Nephron (organoid): ENCODE data around the gene IP6K3.

Experiments
- H3K27ac Mint-ChIP-seq, 3 experiments: 2 replicates each; pipeline ENCODE4 v1.8.0; 2020; ENCODE audit warnings: mixed read lengths in 3 of 3, mild to moderate bottlenecking in 2 of 3, moderate library complexity in 1 of 3
- H3K27me3 Mint-ChIP-seq: 2 replicates; pipeline ENCODE4 v1.8.0; 2021; ENCODE audit warnings: low read depth, mild to moderate bottlenecking, moderate library complexity, mixed read lengths
- H3K36me3 Mint-ChIP-seq: 2 replicates; pipeline ENCODE4 v1.8.0; 2020; ENCODE audit warnings: low read depth, mixed read lengths
- H3K4me1 Mint-ChIP-seq: 2 replicates; pipeline ENCODE4 v1.8.0; 2020; ENCODE audit warnings: mixed read lengths
- H3K4me3 Mint-ChIP-seq, 3 experiments: 2 replicates each; pipeline ENCODE4 v1.8.0; 2020; ENCODE audit warnings: mild to moderate bottlenecking in 3 of 3, mixed read lengths in 3 of 3, moderate library complexity in 2 of 3
- H3K9me3 Mint-ChIP-seq: 2 replicates; pipeline ENCODE4 v1.8.0; 2020; ENCODE audit warnings: mixed read lengths
- TF ChIP-seq, protein P1 (sequence below), 3 experiments: fragments of 200-600 bp; sonication (generic); IDR thresholded peaks; one replicate each; pipeline ENCODE4 v1.5.0; 2021; ENCODE audit warnings: antibody characterized with exemption in 3 of 3; ENCODE audit not compliant: unreplicated experiment in 3 of 3

The IP6K3 gene

DNA sequence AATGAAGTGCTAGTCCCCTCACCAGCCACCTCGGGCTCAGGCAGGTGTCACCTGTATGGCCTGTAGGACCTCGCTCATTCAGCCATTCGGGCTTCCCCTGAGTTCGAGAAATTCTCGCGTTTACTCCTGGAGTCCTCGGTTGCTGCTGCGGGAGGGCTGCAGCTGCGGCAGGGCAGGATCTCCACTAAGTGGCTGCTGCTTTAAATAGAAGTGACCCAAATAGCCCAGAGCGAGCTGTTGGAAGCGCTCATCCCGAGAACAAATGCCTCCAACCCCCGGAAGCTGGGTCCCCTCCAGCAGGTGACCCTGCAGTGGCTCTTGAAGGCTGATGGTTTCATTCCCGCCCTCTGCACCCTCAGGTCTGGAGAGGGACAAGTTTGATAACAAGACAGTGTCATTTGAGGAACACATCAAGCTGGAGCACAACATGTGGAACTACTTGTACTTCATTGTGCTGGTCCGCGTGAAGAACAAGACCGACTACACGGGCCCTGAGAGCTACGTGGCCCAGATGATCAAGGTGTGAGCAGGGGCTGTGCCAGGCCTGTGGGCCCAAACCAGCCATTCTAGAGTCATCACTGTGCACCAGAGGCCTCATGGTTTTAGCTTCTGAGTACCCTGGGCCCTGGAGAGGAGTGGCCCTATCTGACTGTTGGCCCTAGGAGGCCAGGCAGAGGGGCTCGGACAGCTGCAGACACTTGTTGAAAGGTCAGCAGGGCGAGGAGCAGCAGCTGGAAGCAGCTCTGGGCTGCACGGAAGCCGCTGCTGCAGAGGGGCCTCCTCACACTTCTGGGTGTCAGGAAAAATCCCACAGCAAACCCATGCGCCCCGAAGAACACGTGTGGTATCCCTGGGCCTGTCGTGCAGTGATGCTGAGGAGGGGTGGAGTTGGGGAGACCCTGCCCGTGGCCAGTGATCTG is 53.3 kb downstream of the IP6K3 start:
- H3K4me3 Mint-ChIP-seq: peak overlapping the region in 2 of 3 experiments; percentile 27 to 50
- peak overlapping the region; percentile 66 to 90 (median 83) for H3K27ac Mint-ChIP-seq
- peaks cover 15% of the 10 kb centered on the region for H3K27me3 Mint-ChIP-seq
- H3K9me3 Mint-ChIP-seq: no peaks in the 10 kb centered on the region
- peaks cover 24% of the 10 kb centered on the region for H3K36me3 Mint-ChIP-seq
- peaks cover 56% of the 10 kb centered on the region for H3K4me1 Mint-ChIP-seq
- TF ChIP-seq, protein P1, sequence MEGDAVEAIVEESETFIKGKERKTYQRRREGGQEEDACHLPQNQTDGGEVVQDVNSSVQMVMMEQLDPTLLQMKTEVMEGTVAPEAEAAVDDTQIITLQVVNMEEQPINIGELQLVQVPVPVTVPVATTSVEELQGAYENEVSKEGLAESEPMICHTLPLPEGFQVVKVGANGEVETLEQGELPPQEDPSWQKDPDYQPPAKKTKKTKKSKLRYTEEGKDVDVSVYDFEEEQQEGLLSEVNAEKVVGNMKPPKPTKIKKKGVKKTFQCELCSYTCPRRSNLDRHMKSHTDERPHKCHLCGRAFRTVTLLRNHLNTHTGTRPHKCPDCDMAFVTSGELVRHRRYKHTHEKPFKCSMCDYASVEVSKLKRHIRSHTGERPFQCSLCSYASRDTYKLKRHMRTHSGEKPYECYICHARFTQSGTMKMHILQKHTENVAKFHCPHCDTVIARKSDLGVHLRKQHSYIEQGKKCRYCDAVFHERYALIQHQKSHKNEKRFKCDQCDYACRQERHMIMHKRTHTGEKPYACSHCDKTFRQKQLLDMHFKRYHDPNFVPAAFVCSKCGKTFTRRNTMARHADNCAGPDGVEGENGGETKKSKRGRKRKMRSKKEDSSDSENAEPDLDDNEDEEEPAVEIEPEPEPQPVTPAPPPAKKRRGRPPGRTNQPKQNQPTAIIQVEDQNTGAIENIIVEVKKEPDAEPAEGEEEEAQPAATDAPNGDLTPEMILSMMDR (IDR thresholded peaks at IDR 0.05; ENCODE audit: unreplicated experiment in 3 of 3): no peak

- Mint-ChIP-seq H3K27me3 (peaks cover 15% of the 10 kb centered on the region), H3K9me3 (no peaks in the 10 kb centered on the region), H3K4me1 (peaks cover 56% of the 10 kb centered on the region), H3K4me3 (no peak overlapping the region), H3K27ac (peak overlapping the region in 2 of 3 experiments; percentile 49 to 62), H3K36me3 (peaks cover 23% of the 10 kb centered on the region)
- TF ChIP-seq, protein P1 (IDR thresholded peaks at IDR 0.05; ENCODE audit: unreplicated experiment in 3 of 3): no peak
Observed at GRCh38 chr6:33692760-33693158, 53.9 kb downstream of the IP6K3 start.

GRCh38 chr6:33692078-33692759 is 54.5 kb downstream of the IP6K3 start:
- Mint-ChIP-seq H3K9me3 (no peaks in the 10 kb centered on the region), H3K27ac (peak overlapping the region in 2 of 3 experiments; percentile 49 to 62), H3K27me3 (peaks cover 15% of the 10 kb centered on the region), H3K4me3 (no peak overlapping the region), H3K4me1 (peaks cover 50% of the 10 kb centered on the region), H3K36me3 (peaks cover 18% of the 10 kb centered on the region)
- TF ChIP-seq, protein P1 (IDR thresholded peaks at IDR 0.05; ENCODE audit: unreplicated experiment in 3 of 3): no peak

DNA sequence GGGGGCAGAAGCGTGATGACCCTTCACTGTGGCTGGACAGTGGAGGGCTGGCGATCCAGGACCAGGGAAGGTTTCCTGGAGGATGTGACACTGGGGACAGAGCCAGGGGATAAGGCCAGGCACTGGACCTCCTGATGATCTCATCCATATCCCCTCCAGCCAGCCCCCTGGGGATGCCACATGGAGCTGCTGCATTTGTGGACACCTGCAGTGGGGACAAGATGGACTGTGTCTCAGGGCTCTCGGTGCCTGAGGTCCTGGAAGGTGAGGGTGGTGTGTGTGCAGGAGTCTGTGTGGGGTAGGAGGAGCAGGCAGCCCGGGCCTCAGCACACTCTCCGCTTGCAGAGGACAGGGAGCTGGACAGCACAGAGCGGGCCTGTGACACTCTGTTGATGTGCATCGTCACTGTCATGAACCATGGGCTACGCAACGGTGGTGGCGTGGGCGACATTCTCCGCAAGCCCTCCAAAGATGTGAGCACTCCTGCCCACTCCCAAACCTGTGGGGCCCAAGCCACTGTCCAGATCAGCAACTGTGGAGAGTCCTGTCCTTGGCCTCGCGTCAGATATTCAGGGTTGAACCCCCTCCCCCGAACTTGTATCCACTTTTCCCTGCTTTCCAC is 55.1 kb downstream of the IP6K3 start:
- Mint-ChIP-seq H3K9me3 (no peaks in the 10 kb centered on the region), H3K36me3 (peaks cover 16% of the 10 kb centered on the region), H3K4me3 (no peak overlapping the region), H3K4me1 (peaks cover 44% of the 10 kb centered on the region), H3K27ac (no peak overlapping the region), H3K27me3 (peaks cover 15% of the 10 kb centered on the region)
- TF ChIP-seq, protein P1 (IDR thresholded peaks at IDR 0.05; ENCODE audit: unreplicated experiment in 3 of 3): no peak

DNA sequence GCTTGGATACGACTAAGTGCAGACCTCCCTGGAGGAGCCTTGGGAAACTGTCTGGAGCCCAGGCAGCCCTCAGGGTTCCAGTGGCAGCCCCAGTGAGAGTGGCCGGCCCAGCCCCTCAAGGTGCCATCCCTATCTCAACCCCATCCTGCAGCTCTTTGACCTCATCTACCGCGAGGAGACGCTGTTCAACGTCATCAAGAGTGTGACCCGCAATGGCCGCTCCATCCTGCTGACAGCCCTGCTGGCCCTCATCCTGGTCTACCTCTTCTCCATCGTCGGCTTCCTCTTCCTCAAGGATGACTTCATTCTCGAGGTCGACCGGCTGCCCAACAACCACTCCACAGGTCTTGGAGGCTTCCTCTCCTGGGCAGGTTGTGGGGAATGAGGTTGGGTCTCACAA is 55.9 kb downstream of the IP6K3 start:
- Mint-ChIP-seq H3K4me1 (peaks cover 36% of the 10 kb centered on the region), H3K36me3 (peaks cover 11% of the 10 kb centered on the region), H3K27me3 (peaks cover 15% of the 10 kb centered on the region), H3K27ac (no peak overlapping the region), H3K9me3 (no peaks in the 10 kb centered on the region), H3K4me3 (no peak overlapping the region)
- TF ChIP-seq, protein P1 (IDR thresholded peaks at IDR 0.05; ENCODE audit: unreplicated experiment in 3 of 3): no peak
